GM23338 (cell line): ENCODE measurements around the gene CYTH1. TPM values are rescaled to one million over a fixed set of nuclear protein-coding genes. Genes with fewer than 3 reads are reported as not detected.

Source experiments
- ATAC-seq: fragments of 200-7000 bp; cut with Tn5 transposase; 3 replicates; pipeline ENCODE4 v1.9.1; 2020
- DNase-seq: peaks from one replicate; pipeline ENCODE4 v3.0.0-alpha.2; 2015; ENCODE audit warnings: low spot score
- H2AFZ ChIP-seq: fragments of 200-600 bp; sonication (generic); 2 replicates; pipeline ENCODE4 v1.8.0; 2016; ENCODE audit warnings: antibody characterized with exemption, mild to moderate bottlenecking, moderate library complexity
- H3F3A ChIP-seq: fragments of 200-600 bp; sonication (generic); replicated peaks from 2 replicates; pipeline ENCODE4 v1.8.0; 2017; ENCODE audit warnings: antibody characterized with exemption, mixed run types, low read depth
- H3K27ac ChIP-seq: fragments of 200-600 bp; sonication (generic); 2 replicates; pipeline ENCODE4 v1.6.1; 2016; ENCODE audit warnings: low read depth
- H3K27me3 ChIP-seq: fragments of 200-600 bp; sonication (generic); 2 replicates; pipeline ENCODE4 v1.8.0; 2016; ENCODE audit warnings: mild to moderate bottlenecking, mixed run types, moderate library complexity; ENCODE audit not compliant: insufficient read depth
- H3K36me3 ChIP-seq: fragments of 200-600 bp; sonication (generic); 2 replicates; pipeline ENCODE4 v1.8.0; 2016; ENCODE audit warnings: mild to moderate bottlenecking; ENCODE audit not compliant: insufficient read depth
- H3K4me1 ChIP-seq: fragments of 200-600 bp; sonication (generic); 2 replicates; pipeline ENCODE4 v1.8.0; 2016; ENCODE audit warnings: mild to moderate bottlenecking, moderate library complexity; ENCODE audit not compliant: insufficient read depth
- H3K4me2 ChIP-seq: fragments of 200-600 bp; sonication (generic); 2 replicates; pipeline ENCODE4 v1.7.1; 2017; ENCODE audit warnings: mixed run types
- H3K4me3 ChIP-seq: fragments of 200-600 bp; sonication (generic); 2 replicates; pipeline ENCODE4 v1.6.1; 2016; ENCODE audit warnings: mixed run types
- H3K79me2 ChIP-seq: fragments of 200-600 bp; sonication (generic); replicated peaks from 2 replicates; pipeline ENCODE4 v1.8.0; 2017; ENCODE audit warnings: mild to moderate bottlenecking; ENCODE audit not compliant: insufficient read depth
- H3K9me2 ChIP-seq: fragments of 200-600 bp; sonication (generic); 2 replicates; pipeline ENCODE4 v1.8.0; 2017; ENCODE audit not compliant: insufficient read depth
- H4K20me1 ChIP-seq: fragments of 200-600 bp; sonication (generic); replicated peaks from 2 replicates; pipeline ENCODE4 v1.8.0; 2017; ENCODE audit warnings: mild to moderate bottlenecking; ENCODE audit not compliant: insufficient read depth
- H3K27ac Mint-ChIP-seq: 2 replicates; pipeline ENCODE4 v1.8.0; 2020; ENCODE audit warnings: inconsistent platforms, mild to moderate bottlenecking, moderate library complexity, mixed read lengths
- H3K27me3 Mint-ChIP-seq: 3 replicates; pipeline ENCODE4 v1.8.0; 2022; ENCODE audit warnings: low read depth, mild to moderate bottlenecking, moderate library complexity, mixed read lengths, inconsistent platforms; ENCODE audit not compliant: insufficient read depth, poor library complexity
- H3K36me3 Mint-ChIP-seq: 3 replicates; pipeline ENCODE4 v1.8.0; 2021; ENCODE audit warnings: low read depth, mild to moderate bottlenecking, inconsistent platforms, moderate library complexity, mixed read lengths
- H3K4me1 Mint-ChIP-seq: 3 replicates; pipeline ENCODE4 v1.8.0; 2020; ENCODE audit warnings: mild to moderate bottlenecking, inconsistent platforms, mixed read lengths
- H3K4me3 Mint-ChIP-seq: 3 replicates; pipeline ENCODE4 v1.8.0; 2021; ENCODE audit warnings: moderate library complexity, mild to moderate bottlenecking, inconsistent platforms, mixed read lengths
- H3K9me3 Mint-ChIP-seq: 3 replicates; pipeline ENCODE4 v1.8.0; 2020; ENCODE audit warnings: moderate library complexity, mild to moderate bottlenecking, inconsistent platforms, mixed read lengths
- CREB1 ChIP-seq: fragments of 250-450 bp; sonication (Bioruptor Pico); IDR thresholded peaks from 2 replicates; pipeline ENCODE4 v1.5.0; 2020; ENCODE audit warnings: low read depth, mild to moderate bottlenecking, moderate library complexity
- EZH2 ChIP-seq: fragments of 200-600 bp; sonication (generic); IDR thresholded peaks from one replicate; pipeline ENCODE4 v1.8.0; 2017; ENCODE audit warnings: antibody characterized with exemption, mild to moderate bottlenecking, low read depth; ENCODE audit not compliant: unreplicated experiment
- EZH2phosphoT487 ChIP-seq: fragments of 200-600 bp; sonication (generic); IDR thresholded peaks from one replicate; pipeline ENCODE4 v1.8.1; 2018; ENCODE audit warnings: antibody characterized with exemption; ENCODE audit not compliant: unreplicated experiment
- JUNB ChIP-seq: IDR thresholded peaks from one replicate; pipeline ENCODE4 v1.6.1; 2016; ENCODE audit warnings: antibody characterized with exemption; ENCODE audit not compliant: unreplicated experiment
- NANOG ChIP-seq: IDR thresholded peaks from 2 replicates; pipeline ENCODE4 v1.6.1; 2016; ENCODE audit warnings: antibody characterized with exemption, borderline replicate concordance
- POLR2AphosphoS5 ChIP-seq: IDR thresholded peaks from 2 replicates; pipeline ENCODE4 v1.6.1; 2016; ENCODE audit warnings: antibody characterized with exemption, low read depth
- STAT1 ChIP-seq: IDR thresholded peaks from one replicate; pipeline ENCODE4 v1.6.1; 2016; ENCODE audit warnings: antibody characterized with exemption; ENCODE audit not compliant: unreplicated experiment
- ZNF114 ChIP-seq: fragments of 250-450 bp; sonication (Bioruptor Pico); IDR thresholded peaks from 2 replicates; pipeline ENCODE4 v1.5.0; 2020; ENCODE audit warnings: mild to moderate bottlenecking, moderate library complexity
- ZNF331 ChIP-seq: fragments of 250-450 bp; sonication (Bioruptor Pico); IDR thresholded peaks from 2 replicates; pipeline ENCODE4 v1.5.0; 2020; ENCODE audit warnings: low read depth, mild to moderate bottlenecking, moderate library complexity
- polyA plus RNA-seq: library from polyadenylated mRNA; unstranded; fragments of >200 nt; fragmentation: Nextera tagmentation; extraction: Ambion mirVana; gene quantifications from 2 replicates; pipeline ENCODE4 v1.2.1, GENCODE V29; 2016
- total RNA-seq: library from RNA; depleted of rRNA; stranded (reverse); fragments of >200 nt; shearing (Covaris generic); gene quantifications from 2 replicates; pipeline ENCODE4 v1.2.3, GENCODE V29; 2014
- TF ChIP-seq, protein P1 (sequence below): fragments of 250-450 bp; sonication (Bioruptor Pico); IDR thresholded peaks from 2 replicates; pipeline ENCODE4 v1.5.0; 2020; ENCODE audit warnings: mild to moderate bottlenecking, moderate library complexity
- TF ChIP-seq, protein P2 (sequence below): IDR thresholded peaks from one replicate; pipeline ENCODE4 v1.6.1; 2018; ENCODE audit warnings: antibody characterized with exemption; ENCODE audit not compliant: unreplicated experiment
- TF ChIP-seq, protein P3 (sequence below): IDR thresholded peaks from 2 replicates; pipeline ENCODE4 v1.6.1; 2016; ENCODE audit warnings: antibody characterized with exemption
- TF ChIP-seq, protein P4 (sequence below), 2 experiments: fragments of 200-600 bp in 1 of 2; sonication (generic) in 1 of 2; conservative IDR thresholded peaks; 2 replicates each; pipeline versions ENCODE4 v1.5.1 to v1.6.1; 2016 to 2017; ENCODE audit warnings: antibody characterized with exemption in 2 of 2, low read depth in 2 of 2, mild to moderate bottlenecking in 2 of 2, moderate library complexity in 1 of 2

The CYTH1 gene
- total and polyA plus RNA-seq, 2 experiments from 2014 or later: 13.8 to 14.5 TPM

DNA sequence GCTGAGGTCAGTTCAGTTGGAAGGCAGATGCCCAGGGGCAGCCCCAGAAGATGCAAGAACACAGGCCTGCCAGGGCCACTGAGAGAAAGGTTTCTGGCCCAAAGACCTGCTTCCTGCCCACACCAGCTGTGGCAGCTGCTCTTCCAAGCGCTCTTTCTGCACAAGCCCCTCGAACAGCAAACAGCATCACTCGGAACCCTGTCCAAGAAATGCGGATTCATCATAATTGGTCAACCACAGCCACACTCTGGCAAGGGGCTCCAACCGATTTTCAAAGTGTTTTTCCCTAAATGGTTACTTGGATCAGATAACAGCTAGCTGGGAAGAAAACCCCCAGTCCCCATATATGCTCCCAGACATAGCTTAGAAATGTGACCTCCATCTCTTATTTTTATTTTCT is 133.8 kb downstream of the CYTH1 start:
- H3K4me3 Mint-ChIP-seq: no peak overlapping the region
- no peaks in the 10 kb centered on the region for H3K27me3 ChIP-seq
- no peaks in the 10 kb centered on the region for H3K4me1 ChIP-seq
- H2AFZ ChIP-seq: no peak overlapping the region
- H3K9me3 Mint-ChIP-seq: no peaks in the 10 kb centered on the region; the same call in 2 of the 3 replicates
- H3K27ac ChIP-seq: no peak overlapping the region
- no peaks in the 10 kb centered on the region for H3K9me2 ChIP-seq
- H3K4me3 ChIP-seq: no peak overlapping the region
- no peak for TF ChIP-seq ZNF331
- no peak for TF ChIP-seq CREB1 (CRISPR knock-in tag)
- no peak for TF ChIP-seq EZH2
- TF ChIP-seq, protein P1, sequence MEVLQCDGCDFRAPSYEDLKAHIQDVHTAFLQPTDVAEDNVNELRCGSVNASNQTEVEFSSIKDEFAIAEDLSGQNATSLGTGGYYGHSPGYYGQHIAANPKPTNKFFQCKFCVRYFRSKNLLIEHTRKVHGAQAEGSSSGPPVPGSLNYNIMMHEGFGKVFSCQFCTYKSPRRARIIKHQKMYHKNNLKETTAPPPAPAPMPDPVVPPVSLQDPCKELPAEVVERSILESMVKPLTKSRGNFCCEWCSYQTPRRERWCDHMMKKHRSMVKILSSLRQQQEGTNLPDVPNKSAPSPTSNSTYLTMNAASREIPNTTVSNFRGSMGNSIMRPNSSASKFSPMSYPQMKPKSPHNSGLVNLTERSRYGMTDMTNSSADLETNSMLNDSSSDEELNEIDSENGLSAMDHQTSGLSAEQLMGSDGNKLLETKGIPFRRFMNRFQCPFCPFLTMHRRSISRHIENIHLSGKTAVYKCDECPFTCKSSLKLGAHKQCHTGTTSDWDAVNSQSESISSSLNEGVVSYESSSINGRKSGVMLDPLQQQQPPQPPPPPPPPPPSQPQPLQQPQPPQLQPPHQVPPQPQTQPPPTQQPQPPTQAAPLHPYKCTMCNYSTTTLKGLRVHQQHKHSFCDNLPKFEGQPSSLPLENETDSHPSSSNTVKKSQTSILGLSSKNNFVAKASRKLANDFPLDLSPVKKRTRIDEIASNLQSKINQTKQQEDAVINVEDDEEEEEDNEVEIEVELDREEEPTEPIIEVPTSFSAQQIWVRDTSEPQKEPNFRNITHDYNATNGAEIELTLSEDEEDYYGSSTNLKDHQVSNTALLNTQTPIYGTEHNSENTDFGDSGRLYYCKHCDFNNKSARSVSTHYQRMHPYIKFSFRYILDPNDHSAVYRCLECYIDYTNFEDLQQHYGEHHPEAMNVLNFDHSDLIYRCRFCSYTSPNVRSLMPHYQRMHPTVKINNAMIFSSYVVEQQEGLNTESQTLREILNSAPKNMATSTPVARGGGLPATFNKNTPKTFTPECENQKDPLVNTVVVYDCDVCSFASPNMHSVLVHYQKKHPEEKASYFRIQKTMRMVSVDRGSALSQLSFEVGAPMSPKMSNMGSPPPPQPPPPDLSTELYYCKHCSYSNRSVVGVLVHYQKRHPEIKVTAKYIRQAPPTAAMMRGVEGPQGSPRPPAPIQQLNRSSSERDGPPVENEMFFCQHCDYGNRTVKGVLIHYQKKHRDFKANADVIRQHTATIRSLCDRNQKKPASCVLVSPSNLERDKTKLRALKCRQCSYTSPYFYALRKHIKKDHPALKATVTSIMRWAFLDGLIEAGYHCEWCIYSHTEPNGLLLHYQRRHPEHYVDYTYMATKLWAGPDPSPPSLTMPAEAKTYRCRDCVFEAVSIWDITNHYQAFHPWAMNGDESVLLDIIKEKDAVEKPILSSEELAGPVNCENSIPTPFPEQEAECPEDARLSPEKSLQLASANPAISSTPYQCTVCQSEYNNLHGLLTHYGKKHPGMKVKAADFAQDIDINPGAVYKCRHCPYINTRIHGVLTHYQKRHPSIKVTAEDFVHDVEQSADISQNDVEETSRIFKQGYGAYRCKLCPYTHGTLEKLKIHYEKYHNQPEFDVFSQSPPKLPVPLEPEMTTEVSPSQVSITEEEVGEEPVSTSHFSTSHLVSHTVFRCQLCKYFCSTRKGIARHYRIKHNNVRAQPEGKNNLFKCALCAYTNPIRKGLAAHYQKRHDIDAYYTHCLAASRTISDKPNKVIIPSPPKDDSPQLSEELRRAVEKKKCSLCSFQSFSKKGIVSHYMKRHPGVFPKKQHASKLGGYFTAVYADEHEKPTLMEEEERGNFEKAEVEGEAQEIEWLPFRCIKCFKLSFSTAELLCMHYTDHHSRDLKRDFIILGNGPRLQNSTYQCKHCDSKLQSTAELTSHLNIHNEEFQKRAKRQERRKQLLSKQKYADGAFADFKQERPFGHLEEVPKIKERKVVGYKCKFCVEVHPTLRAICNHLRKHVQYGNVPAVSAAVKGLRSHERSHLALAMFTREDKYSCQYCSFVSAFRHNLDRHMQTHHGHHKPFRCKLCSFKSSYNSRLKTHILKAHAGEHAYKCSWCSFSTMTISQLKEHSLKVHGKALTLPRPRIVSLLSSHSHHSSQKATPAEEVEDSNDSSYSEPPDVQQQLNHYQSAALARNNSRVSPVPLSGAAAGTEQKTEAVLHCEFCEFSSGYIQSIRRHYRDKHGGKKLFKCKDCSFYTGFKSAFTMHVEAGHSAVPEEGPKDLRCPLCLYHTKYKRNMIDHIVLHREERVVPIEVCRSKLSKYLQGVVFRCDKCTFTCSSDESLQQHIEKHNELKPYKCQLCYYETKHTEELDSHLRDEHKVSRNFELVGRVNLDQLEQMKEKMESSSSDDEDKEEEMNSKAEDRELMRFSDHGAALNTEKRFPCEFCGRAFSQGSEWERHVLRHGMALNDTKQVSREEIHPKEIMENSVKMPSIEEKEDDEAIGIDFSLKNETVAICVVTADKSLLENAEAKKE (CRISPR knock-in tag): no peak
- TF ChIP-seq, protein P2, sequence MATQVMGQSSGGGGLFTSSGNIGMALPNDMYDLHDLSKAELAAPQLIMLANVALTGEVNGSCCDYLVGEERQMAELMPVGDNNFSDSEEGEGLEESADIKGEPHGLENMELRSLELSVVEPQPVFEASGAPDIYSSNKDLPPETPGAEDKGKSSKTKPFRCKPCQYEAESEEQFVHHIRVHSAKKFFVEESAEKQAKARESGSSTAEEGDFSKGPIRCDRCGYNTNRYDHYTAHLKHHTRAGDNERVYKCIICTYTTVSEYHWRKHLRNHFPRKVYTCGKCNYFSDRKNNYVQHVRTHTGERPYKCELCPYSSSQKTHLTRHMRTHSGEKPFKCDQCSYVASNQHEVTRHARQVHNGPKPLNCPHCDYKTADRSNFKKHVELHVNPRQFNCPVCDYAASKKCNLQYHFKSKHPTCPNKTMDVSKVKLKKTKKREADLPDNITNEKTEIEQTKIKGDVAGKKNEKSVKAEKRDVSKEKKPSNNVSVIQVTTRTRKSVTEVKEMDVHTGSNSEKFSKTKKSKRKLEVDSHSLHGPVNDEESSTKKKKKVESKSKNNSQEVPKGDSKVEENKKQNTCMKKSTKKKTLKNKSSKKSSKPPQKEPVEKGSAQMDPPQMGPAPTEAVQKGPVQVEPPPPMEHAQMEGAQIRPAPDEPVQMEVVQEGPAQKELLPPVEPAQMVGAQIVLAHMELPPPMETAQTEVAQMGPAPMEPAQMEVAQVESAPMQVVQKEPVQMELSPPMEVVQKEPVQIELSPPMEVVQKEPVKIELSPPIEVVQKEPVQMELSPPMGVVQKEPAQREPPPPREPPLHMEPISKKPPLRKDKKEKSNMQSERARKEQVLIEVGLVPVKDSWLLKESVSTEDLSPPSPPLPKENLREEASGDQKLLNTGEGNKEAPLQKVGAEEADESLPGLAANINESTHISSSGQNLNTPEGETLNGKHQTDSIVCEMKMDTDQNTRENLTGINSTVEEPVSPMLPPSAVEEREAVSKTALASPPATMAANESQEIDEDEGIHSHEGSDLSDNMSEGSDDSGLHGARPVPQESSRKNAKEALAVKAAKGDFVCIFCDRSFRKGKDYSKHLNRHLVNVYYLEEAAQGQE: no peak
- no peak for TF ChIP-seq NANOG
- TF ChIP-seq, protein P3, sequence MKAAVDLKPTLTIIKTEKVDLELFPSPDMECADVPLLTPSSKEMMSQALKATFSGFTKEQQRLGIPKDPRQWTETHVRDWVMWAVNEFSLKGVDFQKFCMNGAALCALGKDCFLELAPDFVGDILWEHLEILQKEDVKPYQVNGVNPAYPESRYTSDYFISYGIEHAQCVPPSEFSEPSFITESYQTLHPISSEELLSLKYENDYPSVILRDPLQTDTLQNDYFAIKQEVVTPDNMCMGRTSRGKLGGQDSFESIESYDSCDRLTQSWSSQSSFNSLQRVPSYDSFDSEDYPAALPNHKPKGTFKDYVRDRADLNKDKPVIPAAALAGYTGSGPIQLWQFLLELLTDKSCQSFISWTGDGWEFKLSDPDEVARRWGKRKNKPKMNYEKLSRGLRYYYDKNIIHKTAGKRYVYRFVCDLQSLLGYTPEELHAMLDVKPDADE: no peak
- TF ChIP-seq STAT1: no peak
- TF ChIP-seq POLR2AphosphoS5: no peak
- TF ChIP-seq, protein P4, sequence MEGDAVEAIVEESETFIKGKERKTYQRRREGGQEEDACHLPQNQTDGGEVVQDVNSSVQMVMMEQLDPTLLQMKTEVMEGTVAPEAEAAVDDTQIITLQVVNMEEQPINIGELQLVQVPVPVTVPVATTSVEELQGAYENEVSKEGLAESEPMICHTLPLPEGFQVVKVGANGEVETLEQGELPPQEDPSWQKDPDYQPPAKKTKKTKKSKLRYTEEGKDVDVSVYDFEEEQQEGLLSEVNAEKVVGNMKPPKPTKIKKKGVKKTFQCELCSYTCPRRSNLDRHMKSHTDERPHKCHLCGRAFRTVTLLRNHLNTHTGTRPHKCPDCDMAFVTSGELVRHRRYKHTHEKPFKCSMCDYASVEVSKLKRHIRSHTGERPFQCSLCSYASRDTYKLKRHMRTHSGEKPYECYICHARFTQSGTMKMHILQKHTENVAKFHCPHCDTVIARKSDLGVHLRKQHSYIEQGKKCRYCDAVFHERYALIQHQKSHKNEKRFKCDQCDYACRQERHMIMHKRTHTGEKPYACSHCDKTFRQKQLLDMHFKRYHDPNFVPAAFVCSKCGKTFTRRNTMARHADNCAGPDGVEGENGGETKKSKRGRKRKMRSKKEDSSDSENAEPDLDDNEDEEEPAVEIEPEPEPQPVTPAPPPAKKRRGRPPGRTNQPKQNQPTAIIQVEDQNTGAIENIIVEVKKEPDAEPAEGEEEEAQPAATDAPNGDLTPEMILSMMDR (conservative IDR thresholded peaks at IDR 0.05; ENCODE audit: low read depth in 2 of 2): no peak
- no peak for TF ChIP-seq JUNB
- TF ChIP-seq ZNF114 (CRISPR knock-in tag): no peak
- TF ChIP-seq EZH2phosphoT487: no peak
- H3F3A ChIP-seq: no peaks in the 10 kb centered on the region
- no peak overlapping the region for H3K4me2 ChIP-seq
- no peak overlapping the region for H3K27ac Mint-ChIP-seq
- ATAC-seq (no peak), DNase-seq (no peak)
- H3K79me2 ChIP-seq: no peaks in the 10 kb centered on the region
- peaks cover 5% of the 10 kb centered on the region for H3K27me3 Mint-ChIP-seq
- no peaks in the 10 kb centered on the region; the same call in 2 of the 3 replicates for H3K4me1 Mint-ChIP-seq
- no peaks in the 10 kb centered on the region for H4K20me1 ChIP-seq
- H3K36me3 Mint-ChIP-seq: no peaks in the 10 kb centered on the region
- H3K36me3 ChIP-seq: no peaks in the 10 kb centered on the region
